Measurements from ENCODE around the gene ZNF410.
"Not testable (repeated sequence)": the region's sequence is repeated elsewhere in the genome, so short reads cannot be mapped to it uniquely, and the experiment has no call there.

Gene ZNF410, protein sequence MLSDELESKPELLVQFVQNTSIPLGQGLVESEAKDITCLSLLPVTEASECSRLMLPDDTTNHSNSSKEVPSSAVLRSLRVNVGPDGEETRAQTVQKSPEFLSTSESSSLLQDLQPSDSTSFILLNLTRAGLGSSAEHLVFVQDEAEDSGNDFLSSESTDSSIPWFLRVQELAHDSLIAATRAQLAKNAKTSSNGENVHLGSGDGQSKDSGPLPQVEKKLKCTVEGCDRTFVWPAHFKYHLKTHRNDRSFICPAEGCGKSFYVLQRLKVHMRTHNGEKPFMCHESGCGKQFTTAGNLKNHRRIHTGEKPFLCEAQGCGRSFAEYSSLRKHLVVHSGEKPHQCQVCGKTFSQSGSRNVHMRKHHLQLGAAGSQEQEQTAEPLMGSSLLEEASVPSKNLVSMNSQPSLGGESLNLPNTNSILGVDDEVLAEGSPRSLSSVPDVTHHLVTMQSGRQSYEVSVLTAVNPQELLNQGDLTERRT

DNA sequence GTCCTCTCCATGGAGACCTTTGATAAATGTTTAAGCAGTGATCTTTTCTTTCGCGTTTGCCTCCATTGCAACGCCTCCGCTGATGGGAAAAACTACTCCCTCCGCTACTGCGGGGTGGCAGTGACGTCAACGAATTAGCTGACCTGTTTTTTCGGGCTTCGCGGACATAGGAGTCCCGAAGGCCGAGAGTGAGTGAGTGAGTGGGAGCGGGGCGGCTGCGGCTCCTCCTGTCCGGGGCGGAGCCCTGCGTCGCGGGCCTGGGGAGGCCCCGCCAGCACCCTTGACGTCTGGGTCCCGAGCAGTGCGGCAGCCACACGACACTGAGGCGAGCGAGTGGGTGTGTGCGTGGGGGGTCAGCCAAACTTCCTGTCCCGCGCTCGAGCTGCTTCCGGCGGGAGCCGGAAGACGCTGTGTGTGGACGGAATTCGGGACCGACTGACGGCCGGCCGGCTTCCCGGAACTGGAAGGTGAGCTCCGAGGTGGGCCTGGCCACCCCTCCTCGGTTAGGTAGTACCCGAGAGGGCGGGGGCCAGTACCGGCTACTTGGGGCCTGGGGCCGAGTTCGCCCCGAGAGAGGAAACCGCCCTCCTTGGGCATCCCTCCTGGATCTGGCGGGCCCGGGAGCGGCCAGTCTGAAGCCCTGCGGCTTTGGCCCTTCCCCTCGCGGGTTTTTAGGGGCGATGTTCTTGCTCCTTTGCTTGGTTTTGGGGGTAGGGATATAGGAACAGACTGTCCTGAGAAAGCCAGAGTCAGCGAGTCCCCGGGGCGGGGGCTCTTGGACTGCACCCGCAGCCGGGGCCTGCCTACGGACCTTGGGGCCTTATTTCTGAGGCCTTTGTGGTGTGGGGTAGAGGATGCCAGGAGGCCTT lies at the start of gene ZNF410:
ZNF410 (plus strand) TSS at position 411 of the 869 bp plus-strand sequence. CDS start 5,317 bp downstream, outside the sequence.
- DNase-seq = peak; percentile 79

DNA sequence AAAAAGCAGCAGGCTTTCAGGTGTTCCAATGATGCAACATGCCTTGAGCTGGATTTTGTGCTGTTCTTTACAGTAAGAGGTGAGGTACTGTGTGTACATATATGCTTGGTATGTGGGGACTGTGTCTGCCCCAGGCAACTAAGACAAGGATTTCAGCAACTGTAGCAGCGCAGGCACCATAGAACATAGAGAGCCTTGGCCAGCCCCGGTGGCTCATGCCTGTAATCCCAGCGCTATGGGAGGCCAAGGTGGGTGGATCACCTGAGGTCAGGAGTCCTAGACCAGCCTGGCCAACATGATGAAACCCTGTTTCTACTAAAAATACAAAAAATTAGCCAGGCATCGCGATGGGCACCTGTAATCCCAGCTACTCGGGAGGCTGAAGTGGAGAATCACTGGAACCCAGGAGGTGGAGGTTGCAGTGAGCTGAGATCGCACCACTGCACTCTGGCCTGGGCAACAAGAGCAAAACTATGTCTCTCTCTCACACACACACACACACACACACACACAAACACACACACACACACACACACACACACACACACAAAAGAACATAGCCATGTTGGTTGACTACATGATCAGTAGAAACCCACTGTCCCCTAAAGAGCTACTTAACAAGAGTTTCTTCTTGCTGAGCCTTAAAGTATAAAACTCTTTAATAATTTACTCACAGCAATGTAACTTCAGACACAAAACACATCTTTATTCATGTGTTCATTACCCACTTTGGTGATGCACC lies 48.2 kb upstream of the ZNF410 start:
- DNase-seq = not testable (repeated sequence)

DNA sequence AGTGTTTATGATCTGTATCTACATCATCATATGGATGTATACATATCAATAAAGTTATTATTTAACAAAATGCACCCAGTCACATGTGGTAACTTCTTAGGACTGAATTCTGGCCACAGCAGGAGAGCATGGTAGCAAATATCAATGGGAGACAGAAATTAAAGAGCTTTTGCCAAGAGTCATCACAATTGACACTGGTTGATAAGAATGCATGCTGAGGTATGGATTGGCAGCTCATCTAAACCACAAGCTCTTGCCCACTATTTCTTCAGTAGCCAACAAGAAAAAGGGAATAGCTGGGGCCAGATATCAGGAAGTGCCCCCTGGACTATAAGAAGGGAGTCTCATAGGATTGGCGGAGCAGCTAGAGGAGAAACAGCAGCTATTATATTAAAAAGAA lies 44.5 kb upstream of the ZNF410 start:
- no peak for DNase-seq

DNA sequence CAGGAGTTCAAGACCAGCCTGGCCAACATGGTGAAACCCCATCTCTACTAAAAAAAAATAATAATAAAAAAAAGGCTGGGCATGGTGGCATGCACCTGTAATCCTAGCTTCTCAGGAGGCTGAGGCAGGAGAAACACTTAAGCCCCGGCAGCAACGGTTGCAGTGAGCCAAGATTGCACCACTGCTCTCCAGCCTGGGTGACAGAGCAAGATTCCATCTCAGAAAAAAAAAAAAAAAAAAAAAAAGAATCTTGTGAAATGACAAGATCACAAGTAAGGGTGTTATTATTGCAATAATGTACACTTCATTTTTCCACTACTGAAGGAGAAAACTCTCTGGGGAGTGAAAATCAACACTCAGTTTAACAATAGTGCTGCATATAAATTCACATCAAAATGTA lies 43.8 kb upstream of the ZNF410 start:
- no peak for DNase-seq

DNA sequence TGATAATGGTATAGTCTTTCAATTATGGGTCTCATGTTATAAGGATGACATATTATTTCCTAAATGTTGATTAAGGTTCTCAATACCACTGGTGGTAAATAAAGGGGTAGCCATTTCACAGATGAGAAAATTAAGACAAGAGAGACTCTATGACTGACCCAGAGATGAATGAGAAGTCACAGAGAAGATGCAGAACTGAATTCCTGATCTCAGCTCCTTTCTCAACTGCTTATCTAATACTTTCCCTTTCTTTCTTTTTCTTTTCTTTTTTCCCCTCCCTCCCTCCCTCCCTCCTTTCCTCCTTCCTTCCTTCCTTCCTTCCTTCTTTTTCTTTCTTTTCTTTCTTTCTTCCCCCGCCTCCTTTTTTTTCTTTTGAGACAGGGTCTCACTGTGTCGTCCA lies 43.4 kb upstream of the ZNF410 start:
- no peak for DNase-seq

DNA sequence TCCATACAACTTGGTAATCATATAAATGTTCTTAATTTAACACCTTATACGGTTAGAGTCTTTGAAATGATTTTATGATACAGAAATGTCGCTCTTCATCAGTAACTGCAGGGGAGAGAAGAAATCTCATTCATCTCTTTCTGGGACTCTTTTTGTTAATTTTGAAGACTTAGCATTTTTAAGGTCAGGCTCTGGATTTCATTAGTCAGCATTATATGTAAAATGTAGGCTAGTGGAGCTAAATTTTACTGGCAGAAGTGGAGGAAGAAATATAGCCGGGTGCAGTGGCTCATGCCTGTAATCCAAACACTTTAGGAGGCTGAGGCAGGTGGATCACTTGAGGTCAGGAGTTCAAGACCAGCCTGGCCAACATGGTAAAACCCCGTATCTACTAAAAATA lies 39.7 kb upstream of the ZNF410 start:
- DNase-seq = no peak

DNA sequence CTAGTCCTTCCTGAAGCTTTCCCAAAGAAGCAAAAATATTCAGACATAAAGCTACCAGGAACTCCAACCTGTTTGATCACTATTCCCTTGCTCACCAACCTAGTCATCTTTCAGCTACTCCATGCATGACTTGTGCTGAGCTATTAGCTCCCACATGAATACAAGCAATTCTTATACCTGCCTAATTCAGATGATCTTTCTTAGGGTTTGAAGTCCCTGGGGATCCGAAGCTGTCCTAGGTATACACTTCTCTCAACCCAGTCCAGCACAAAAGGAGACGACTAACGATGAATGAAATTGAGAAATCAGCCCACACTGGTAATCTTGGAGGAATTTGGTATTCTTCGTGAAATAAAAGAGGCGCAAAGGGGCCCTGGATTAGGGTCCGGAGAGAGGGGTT lies 35.7 kb upstream of the ZNF410 start:
- DNase-seq = no peak

DNA sequence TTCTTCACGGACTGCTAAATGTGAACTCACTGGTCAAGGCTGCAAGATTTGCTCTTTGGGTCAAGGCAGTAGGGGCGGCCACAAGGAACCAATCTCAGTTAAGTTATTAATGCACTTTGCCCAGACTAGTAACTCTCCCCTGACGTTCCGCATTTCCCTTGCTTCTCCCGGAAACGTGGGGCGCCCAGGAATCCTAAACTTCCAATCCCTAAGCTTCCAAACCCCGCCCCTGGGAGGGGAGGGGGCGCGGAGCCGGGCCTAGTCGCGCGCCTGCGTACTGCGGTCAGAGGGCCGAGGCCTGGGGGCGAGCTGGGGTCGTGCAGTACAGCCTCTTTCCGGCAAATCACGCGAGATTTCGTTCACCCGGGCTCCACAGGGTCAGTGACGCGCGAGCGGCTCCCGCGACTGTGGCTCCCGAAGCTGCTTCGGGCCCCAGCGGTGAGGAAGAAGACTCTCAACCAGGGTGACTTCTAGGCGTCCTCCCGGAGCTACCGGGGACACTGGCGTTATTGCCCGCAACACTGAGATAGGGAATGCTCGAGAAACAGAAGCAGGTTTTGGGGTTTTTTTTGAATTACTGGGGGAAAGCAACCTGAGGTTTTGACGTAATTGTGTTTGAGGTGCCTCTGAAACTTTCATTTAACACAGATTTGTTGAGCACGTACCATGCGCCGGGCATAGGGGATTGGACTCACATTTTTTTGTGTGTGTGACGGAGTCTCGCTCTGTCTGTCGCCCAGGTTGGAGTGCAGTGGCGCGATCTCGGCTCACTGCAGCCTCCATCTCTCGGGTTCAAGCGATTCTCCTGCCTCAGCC lies 34.9 kb upstream of the ZNF410 start, which contains the start of gene PTGR2:
PTGR2 (plus strand) TSS at position 265 of the 816 bp plus-strand sequence. CDS start 7,032 bp downstream, outside the sequence.
- DNase-seq = peak; percentile 42

DNA sequence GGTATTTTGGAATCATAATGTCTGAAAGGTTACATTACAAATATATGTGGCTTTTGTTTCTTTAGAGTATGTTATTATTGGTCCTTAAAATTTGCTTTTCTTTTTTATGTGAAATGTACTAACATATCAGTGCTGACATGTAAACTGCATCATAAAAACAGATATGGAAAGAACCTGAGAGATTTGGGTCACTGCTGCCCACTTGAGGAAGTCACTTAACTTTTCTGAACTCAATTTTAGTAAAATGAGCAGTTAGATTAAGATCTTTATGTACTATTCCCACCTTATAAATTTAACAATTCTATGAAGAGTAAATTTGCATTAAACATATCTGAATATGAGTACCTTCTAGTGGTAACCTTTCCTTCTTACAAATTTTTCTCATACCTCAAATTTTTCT lies 27.5 kb upstream of the ZNF410 start:
- no peak for DNase-seq

DNA sequence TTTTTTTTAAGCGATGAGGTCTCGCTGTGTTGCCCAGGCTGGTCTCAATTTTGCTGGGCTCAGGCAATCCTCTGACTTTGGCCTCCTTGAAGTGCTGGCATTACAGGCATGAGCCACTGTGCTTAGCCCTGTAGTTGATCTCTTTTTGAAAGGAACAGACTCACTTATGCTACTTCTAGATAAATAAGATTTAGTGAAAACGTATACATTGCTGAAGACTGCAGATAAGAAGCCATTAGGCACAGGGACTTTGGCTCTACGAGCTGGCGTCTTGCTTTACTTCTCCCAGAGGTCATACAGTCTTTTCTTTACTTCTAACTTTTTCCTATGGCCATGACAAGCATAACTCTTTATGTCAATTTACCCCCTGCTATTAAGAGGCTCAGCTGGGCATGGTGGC lies 25.6 kb upstream of the ZNF410 start:
- DNase-seq = no peak

DNA sequence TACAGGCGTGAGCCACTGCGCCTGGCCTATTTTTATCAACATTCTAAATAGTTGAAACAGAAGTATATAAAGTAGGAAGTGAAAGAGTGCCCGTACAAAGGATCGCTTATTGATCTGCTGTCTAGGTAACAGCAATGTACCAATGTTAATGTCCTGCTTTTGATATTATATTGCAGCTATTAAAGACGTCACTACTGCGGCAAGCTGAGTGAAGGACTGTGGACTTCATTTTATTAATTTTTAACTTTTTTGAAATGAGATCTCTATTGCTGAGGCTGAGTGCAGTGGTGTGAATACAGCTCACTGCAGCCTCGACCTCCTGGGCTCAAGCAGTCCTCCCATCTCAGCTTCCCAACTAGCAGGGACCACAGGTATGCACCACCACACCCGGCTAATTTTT lies 24.2 kb upstream of the ZNF410 start:
- DNase-seq = no peak

DNA sequence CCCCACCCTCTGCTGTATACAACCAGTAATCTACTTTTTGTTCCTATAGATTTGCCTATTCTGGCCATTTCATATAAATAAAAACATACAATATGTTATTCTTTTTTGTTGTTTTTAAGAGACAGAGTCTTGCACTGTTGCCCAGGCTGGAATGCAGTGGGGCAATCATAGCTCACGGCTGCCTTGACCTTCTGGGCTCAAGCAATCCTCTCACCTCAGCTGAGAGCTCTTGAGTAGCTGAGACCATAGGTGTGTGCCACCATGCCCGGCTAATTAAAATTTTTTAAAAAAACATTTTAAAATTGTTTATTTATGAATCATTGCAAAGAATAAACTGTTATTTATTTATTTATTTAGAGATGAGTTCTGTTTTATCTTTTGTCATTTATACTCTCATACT lies 23.4 kb upstream of the ZNF410 start:
- no peak for DNase-seq

DNA sequence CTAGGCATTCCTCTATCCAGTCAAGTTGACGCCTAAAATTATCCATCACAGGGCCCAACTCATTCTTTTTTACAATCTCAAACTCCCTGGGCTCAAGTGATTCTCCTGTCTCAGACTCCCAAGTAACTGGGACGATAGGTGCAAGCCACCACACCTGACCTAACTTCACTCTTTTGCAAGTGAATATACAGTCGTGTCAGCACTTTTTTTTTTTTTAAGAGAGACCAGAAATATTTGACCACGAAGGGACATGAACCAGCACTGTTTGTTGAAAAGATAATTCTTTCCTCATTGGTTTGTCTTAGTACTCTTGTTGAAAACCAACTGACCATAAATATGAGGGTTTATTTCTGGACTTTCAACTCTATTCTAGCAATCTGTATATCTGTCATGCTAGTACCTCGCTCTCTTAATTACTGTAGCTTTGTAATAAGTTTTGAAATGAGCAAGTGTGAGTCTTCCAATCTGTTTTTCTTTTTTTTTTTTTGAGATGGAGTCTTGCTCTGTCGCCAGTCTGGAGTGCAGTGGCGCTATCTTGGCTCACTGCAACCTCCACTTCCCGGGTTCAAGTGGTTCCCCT lies 21.0 kb upstream of the ZNF410 start:
- DNase-seq = no peak

DNA sequence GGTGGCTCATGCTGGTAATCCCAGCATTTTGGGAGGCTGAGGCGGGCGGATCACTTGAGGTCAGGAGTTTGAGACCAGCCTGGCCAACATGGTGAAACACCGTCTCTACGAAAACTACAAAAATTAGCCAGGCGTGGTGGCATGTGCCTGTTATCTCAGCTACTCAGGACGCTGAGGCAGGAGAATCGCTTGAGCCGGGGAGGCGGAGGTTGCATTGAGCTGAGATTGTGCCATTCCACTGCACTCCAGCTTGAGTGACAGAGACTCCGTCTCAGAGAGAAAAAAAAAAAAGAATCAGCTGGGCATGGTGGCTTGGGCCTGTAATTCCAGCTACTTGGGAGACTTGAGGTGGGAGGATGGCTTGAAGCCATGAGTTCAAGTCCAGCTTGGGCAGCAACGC lies 16.9 kb upstream of the ZNF410 start:
- DNase-seq = not testable (repeated sequence)

DNA sequence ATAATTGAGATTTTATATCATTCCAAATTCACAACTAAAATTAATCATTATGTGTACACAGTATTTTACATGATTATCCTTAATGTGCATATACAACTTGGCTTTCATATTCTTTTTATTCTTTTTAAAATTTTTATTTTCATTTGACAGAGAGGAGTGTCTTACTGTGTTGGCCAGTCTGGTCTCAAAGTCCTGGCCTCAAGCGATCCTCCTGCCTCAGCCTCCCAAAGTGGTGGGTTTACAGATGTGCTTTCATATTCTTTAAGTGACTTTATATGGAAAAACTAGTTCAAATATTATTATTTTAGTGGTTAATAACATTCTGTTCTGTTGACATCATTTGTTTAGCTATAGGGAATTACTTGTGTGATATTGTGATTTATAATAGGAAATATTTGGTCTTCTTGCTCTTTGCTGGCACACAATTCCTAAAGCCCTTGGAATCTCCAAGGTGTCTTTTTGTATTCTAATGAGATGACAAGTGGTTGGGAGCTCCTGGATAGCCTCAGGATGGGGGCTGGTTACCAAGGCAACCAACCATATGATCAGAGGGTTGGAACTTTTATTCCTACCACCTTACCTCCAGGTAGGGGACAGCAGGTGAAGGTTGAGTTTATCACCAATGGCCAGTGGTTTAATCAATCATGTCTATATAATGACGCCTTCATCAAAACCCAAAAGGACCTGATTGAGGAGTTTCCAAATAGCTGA lies 16.0 kb upstream of the ZNF410 start:
- DNase-seq = no peak

DNA sequence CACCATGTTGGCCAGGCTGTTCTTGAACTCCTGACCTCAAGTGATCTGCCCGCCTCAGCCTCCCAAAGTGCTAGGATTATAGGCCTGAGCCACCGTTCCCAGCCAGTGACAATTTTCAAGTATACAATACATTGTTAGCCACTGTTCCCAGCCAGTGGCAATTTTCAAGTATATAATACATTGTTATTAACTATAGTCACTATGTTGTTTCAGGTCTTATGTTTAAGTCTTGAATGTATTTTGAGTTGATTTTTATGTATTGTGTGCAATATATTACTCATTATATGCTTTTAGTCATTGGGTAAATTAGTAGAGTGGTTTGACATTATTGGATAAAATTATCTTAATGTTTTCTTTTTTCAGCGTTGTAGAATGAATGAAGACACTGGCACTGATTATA lies 13.0 kb upstream of the ZNF410 start:
- DNase-seq = no peak

DNA sequence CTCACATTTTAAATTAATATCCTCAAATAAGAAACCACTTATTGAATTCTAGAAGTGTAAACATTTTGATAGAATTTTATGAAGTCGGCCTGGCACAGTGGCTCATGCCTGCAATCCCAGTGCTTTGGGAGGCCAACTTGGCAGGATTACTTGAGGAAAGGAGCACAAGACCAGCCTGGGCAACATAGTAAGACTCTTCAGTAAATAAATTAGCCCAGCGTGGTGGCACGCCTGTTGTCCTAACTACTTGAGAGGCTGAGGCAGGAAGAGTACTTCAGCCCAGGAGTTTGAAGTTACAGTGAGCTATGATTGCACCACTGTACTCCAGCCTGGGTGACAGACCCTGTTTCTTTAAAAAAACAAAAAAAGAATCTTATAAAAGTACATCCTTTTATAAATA lies 8.9 kb upstream of the ZNF410 start:
- DNase-seq = no peak

DNA sequence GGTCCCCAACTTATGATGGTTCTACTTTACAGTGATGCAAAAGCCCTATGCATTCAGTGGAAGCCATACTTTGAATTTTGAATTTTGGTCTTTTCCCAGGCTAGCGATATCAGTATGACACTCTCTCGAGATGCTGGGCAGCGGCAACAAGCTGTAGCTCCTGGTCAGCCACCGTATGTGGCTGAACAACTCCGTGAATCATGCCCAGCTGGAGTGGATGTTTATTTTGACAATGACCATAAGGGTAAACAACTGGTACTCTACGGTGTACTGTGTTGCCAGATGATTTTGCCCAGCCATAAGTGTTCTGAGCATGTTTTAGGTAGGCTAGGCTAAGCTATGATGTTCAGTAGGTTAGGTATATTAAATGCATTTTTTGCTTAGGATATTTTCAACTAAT lies 8.2 kb upstream of the ZNF410 start:
- DNase-seq = no peak

DNA sequence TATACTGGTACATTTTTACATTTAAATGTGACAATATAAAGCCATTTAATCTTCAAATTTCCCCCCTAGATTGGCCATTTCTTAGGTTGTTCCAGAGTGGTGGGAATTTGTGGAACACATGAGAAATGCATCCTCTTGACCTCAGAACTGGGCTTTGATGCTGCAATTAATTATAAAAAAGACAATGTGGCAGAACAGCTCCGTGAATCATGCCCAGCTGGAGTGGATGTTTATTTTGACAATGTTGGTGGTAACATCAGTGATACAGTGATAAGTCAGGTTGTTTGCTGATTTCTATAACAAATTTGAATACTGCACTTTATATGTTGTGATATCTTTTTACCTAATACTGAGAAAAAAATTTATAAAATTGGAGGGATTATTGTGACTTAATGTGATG lies 7.6 kb upstream of the ZNF410 start:
- DNase-seq = no peak

DNA sequence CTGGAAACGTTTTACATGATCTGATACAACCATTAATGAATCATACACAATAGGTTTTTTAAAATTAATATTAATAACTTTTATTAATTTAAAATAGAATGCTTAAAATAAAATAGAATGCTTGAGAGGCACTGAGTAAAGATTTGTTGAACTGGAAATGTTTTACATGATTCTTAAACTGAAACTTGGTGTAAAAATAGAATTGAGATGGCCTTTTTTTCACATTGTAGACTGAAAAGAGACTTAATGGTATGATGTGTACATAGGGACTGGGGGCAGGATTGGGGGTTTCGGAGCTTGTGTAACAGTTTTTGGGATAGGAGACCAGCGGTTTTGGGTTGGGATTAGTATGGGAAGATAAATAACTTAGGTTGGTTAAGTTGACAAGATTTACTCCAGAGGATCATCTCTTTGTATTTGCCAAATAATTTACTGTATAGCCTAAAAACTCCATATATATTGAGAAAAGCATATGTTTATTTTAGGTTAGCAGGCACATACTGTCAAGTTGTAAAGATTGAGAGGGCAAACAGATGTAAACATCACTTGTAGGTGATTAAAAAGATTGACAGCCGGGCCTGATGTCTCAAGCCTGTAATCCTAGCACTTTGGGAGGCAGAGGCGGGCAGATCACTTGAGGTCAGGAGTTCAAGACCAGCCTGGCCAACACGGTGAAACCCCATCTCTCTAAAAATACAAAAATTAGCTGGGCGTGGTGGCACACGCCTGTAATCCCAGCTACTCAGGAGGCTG lies 2.0 kb upstream of the ZNF410 start:
- DNase-seq = no peak

DNA sequence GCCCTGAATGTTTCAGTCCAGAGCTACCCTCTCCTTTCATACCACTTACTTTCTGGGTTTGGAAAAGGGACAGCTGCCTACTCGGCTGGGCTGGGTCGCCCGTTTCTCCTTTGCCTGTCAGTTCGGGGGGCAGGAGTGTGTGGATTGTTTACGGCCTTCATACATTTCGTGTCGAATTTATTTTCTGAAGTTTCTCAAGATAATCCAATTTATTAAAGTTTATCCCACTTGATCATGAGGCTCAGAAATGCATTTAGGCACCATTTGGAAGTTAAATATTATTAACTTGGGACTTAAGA lies 608 bp downstream of the ZNF410 start:
- DNase-seq = no peak
